ENCODE results near the gene ASGR1. TPM values are rescaled to one million over a fixed set of nuclear protein-coding genes. Genes with fewer than 3 reads are reported as not detected.
"Not testable (repeated sequence)": the region's sequence is repeated elsewhere in the genome, so short reads cannot be mapped to it uniquely, and the experiment has no call there.

Gene ASGR1
- total RNA-seq, 4 donors from 2014 or later: 0.54 to 1.2 TPM; not detected in 2

GRCh38 chr17:7168841-7169564 lies 10.2 kb downstream of the ASGR1 start:
- H3K4me3 ChIP-seq, H3K36me3 ChIP-seq, H3K27ac ChIP-seq, H3K4me1 ChIP-seq, ATAC-seq: not testable (repeated sequence)
- Histone ChIP-seq H3K9me3 (peaks cover 0 to 21% (median 0%) of the 10 kb centered on the region in 3 donors), H3K27me3 (peaks cover 26% of the 10 kb centered on the region)
- WGBS, 2 donors (ENCODE audit: low coverage in 1 of 2): 87 to 92% methylated on average over 8 of the region's 10 CpGs

- TF ChIP-seq POLR2AphosphoS5 (IDR thresholded peaks at IDR 0.05) (no peak), POLR2A (IDR thresholded peaks at IDR 0.05) (no peak)
- TF ChIP-seq, protein P1, sequence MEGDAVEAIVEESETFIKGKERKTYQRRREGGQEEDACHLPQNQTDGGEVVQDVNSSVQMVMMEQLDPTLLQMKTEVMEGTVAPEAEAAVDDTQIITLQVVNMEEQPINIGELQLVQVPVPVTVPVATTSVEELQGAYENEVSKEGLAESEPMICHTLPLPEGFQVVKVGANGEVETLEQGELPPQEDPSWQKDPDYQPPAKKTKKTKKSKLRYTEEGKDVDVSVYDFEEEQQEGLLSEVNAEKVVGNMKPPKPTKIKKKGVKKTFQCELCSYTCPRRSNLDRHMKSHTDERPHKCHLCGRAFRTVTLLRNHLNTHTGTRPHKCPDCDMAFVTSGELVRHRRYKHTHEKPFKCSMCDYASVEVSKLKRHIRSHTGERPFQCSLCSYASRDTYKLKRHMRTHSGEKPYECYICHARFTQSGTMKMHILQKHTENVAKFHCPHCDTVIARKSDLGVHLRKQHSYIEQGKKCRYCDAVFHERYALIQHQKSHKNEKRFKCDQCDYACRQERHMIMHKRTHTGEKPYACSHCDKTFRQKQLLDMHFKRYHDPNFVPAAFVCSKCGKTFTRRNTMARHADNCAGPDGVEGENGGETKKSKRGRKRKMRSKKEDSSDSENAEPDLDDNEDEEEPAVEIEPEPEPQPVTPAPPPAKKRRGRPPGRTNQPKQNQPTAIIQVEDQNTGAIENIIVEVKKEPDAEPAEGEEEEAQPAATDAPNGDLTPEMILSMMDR (IDR thresholded peaks at IDR 0.05): no peak
- Histone ChIP-seq H3K9me3 (peaks cover 0 to 21% (median 0%) of the 10 kb centered on the region in 3 donors), H3K36me3 (no peaks in the 10 kb centered on the region), H3K27me3 (peaks cover 14% of the 10 kb centered on the region), H3K27ac (no peak overlapping the region), H3K4me1 (no peaks in the 10 kb centered on the region), H3K4me3 (no peak overlapping the region)
- 69 to 81% methylated on average over 4 of the region's 4 CpGs for WGBS, 2 donors (ENCODE audit: low coverage in 1 of 2)
- no peak for ATAC-seq
These were observed 11.3 kb downstream of the ASGR1 start for GRCh38 chr17:7167832-7168231.

GRCh38 chr17:7166873-7167272 lies 12.3 kb downstream of the ASGR1 start:
- H3K4me1 ChIP-seq: no peaks in the 10 kb centered on the region
- WGBS, 2 donors (ENCODE audit: low coverage in 1 of 2): 82 to 93% methylated on average over 3 to 6 of the region's 7 CpGs
- no peak overlapping the region for H3K4me3 ChIP-seq
- TF ChIP-seq POLR2A (IDR thresholded peaks at IDR 0.05): no peak
- TF ChIP-seq, protein P1 (IDR thresholded peaks at IDR 0.05): no peak
- no peak for TF ChIP-seq EP300 (IDR thresholded peaks at IDR 0.05)
- TF ChIP-seq POLR2AphosphoS5 (IDR thresholded peaks at IDR 0.05): no peak
- ATAC-seq: no peak
- H3K27me3 ChIP-seq: peaks cover 13% of the 10 kb centered on the region
- H3K9me3 ChIP-seq: peaks cover 0 to 21% (median 0%) of the 10 kb centered on the region in 3 donors
- H3K36me3 ChIP-seq: no peaks in the 10 kb centered on the region
- H3K27ac ChIP-seq: no peak overlapping the region

DNA sequence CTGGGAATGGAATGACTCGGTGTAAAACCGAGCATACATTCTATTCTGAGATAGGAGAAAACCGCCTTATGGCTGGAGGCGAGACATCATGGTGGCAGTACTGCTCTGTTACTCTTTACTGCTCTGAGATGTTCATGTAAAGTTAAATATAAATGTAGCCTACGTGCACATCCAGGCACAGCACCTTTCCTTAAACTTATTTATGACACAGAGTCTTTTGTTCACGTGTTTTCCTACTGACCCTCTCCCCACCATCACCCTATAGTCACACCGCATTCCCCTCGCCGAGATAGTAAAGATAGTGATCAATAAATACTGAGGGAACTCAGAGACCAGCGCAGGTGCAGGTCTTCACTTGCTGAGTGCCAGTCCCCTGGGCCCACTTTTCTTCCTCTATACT lies 19.6 kb downstream of the ASGR1 start:
- peaks cover 43% of the 10 kb centered on the region for H3K27me3 ChIP-seq
- not testable (repeated sequence) for H3K9me3 ChIP-seq, ATAC-seq, H3K4me3 ChIP-seq, H3K4me1 ChIP-seq, H3K27ac ChIP-seq, H3K36me3 ChIP-seq
- WGBS, 2 donors (ENCODE audit: low coverage in 1 of 2): 57 to 60% methylated on average over 9 to 10 of the region's 10 CpGs

GRCh38 chr17:7158424-7158823 lies 20.7 kb downstream of the ASGR1 start:
- H3K9me3 ChIP-seq, H3K4me3 ChIP-seq, H3K27ac ChIP-seq, H3K4me1 ChIP-seq, ATAC-seq, H3K36me3 ChIP-seq: not testable (repeated sequence)
- 88% methylated on average over 9 to 10 of the region's 10 CpGs for WGBS, 2 donors (ENCODE audit: low coverage in 1 of 2)
- H3K27me3 ChIP-seq: peaks cover 52% of the 10 kb centered on the region

GRCh38 chr17:7156342-7156940 lies 22.7 kb downstream of the ASGR1 start:
- Histone ChIP-seq H3K27me3 (peaks cover 61% of the 10 kb centered on the region), H3K36me3 (no peaks in the 10 kb centered on the region), H3K9me3 (no peaks in the 10 kb centered on the region), H3K4me3 (no peak overlapping the region), H3K27ac (no peak overlapping the region), H3K4me1 (no peaks in the 10 kb centered on the region)
- WGBS, 2 donors (ENCODE audit: low coverage in 1 of 2): 57% methylated on average over 10 of the region's 10 CpGs; no CpG with 5 or more reads in 1 of the 2 donors
- TF ChIP-seq EP300 (IDR thresholded peaks at IDR 0.05): no peak
- no peak for ATAC-seq

GRCh38 chr17:7147772-7148171 lies 31.4 kb downstream of the ASGR1 start:
- H3K4me1 ChIP-seq: no peaks in the 10 kb centered on the region
- H3K27me3 ChIP-seq: peaks cover 50% of the 10 kb centered on the region
- no peak for TF ChIP-seq EP300 (IDR thresholded peaks at IDR 0.05)
- TF ChIP-seq POLR2AphosphoS5 (IDR thresholded peaks at IDR 0.05): no peak
- no peak for TF ChIP-seq POLR2A (IDR thresholded peaks at IDR 0.05)
- TF ChIP-seq, protein P1 (IDR thresholded peaks at IDR 0.05): no peak
- H3K4me3 ChIP-seq: no peak overlapping the region
- no peak for ATAC-seq
- WGBS, 2 donors (ENCODE audit: low coverage in 1 of 2): 52% methylated on average over 2 of the region's 3 CpGs; no CpG with 5 or more reads in 1 of the 2 donors
- H3K9me3 ChIP-seq: no peaks in the 10 kb centered on the region
- no peak overlapping the region for H3K27ac ChIP-seq
- no peaks in the 10 kb centered on the region for H3K36me3 ChIP-seq
